GM21528 (cell line): ENCODE results near the gene LXN.

Source experiments
- ATAC-seq: cut with Tn5 transposase; IDR thresholded peaks from one replicate; pipeline ENCODE4 v1.9.1; 2021; ENCODE audit warnings: mild to moderate bottlenecking, moderate library complexity; ENCODE audit not compliant: unreplicated experiment, low FRiP score

Gene LXN

DNA sequence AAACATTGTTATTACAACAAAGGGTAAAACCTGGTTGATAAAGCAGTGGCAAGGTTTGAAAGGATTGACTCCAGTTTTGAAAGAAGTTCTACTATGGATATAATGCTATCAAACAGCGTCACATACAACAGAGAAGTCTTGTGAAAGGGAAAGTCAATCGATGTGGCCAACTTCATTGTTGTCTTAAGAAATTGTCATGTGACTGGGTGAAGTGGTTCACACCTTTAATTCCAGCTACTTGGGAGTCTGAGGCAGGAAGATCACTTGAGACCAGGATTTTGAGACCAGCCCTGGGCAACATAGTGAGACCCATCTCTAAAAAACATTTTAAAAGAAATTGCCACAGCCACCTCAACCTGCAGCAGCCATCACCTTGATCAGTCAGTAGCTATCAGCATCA lies 6.2 kb upstream of the LXN start:
- no peak for ATAC-seq

DNA sequence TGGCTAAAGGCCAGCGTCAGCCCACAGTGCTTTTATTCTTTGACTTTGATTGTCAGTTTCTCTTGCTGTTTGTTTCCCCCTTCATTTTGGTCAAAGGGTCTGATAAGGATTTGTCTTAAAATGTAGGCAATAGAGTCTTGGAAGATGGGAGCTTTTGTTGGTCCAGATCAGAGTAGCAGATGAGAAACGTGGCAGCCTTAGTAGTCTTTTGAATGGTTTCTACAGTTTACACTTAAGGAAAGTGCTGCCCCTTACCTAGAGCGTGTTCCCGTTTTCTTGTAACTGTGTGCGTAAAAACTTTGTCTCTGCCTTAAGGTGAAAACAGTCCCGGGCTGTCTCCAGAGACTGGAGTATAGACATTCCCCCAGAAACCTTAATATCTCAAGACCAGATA lies 630 bp downstream of the LXN start:
- ATAC-seq = no peak

DNA sequence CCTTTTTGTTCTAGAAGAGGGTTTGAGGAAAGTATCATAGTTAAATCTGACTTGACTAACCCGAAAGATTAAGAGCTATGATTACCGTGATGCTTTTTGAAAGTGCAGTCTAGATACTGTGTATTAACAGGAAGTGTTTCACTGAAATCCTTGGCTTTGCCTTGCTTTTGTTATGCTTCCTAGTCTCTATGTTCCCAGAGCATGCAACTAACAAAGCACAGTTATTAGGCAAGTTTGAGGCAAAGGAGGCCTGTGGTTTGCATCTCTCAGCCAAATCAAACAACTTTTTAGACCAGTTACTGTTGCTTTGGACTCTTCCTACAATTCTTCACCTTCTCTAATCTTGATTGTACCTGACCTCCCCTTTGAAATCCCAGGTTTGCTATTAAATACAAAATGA lies 3.9 kb downstream of the LXN start:
- no peak for ATAC-seq

GRCh38 chr3:158666416-158666815 lies 6.0 kb downstream of the LXN start:
- no peak for ATAC-seq

DNA sequence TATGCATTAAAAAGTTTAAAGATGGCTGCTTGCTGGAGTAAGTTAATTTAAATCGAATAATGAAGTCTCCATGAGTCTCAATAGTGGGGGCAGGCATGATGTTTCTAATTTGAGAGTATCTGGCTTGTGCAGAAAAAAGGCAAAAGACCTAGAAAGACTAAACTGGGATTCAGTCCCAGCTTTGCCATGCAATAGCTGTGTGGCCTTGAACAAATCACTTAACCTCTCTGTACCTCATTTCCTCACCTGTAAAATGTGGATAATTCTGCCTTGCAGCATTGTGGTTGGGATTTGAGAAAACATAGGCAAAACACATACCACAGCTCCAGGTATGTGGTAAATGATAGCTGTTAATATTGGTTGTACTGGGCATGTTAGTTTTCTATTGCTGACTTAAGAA lies 8.6 kb downstream of the LXN start:
- ATAC-seq = no peak

DNA sequence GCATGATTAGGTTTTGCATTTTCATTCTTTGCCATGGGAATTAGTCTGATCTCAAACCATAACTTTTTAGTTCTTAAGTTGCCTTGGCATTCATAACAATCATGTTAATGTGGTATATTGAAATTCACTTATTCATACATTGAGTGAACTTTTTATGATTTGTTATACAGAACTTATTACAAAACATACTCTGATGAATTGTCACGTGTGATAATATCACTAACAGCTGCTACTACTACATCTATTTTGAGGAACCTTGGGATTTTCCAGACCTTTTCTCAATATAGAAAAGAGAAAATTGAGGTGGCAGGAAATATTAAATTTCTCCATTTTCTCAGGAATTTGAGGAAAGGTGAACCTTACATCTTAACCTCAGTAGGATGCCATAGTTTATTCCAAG lies 9.2 kb downstream of the LXN start:
- ATAC-seq = no peak

DNA sequence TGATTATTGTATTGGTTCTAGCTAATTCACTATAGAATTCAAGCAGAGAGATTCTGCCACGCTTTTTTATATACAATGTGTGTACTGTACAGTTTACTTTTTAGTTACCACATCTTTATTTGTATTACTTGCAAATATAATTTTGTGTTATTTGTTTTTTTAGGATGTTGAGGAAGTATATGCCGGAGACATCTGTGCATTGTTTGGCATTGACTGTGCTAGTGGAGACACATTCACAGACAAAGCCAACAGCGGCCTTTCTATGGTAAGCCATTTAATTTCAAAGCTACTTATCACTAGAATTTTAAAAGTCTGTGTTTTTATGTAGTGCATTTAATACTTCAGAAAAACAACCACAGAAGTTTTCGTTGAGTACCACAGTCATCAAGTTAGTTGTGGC lies 11.7 kb downstream of the LXN start:
- ATAC-seq = no peak

- ATAC-seq = peak; percentile 93
Measured at GRCh38 chr3:158659454-158660237, 12.8 kb downstream of the LXN start.

DNA sequence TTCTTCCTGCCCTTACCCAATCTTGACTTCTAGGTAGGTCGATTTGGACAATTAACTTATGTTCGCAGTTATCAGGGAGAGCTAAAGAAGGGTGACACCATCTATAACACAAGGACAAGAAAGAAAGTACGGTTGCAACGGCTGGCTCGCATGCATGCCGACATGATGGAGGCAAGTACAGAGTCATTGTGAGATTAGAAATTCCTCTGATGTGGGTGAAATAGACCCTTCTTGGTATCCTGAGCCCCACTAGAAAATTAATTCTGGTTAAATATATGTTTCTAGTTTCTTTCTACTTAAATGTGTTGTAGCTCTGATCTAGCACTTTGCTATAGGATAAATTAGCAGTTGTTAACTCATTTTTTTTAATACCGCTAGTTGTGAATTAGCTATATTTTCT lies 13.6 kb downstream of the LXN start:
- no peak for ATAC-seq

- no peak for ATAC-seq
Measured at GRCh38 chr3:158652463-158652862, 20.0 kb downstream of the LXN start.

- ATAC-seq = no peak
Measured at GRCh38 chr3:158651192-158651591, 21.3 kb downstream of the LXN start.

DNA sequence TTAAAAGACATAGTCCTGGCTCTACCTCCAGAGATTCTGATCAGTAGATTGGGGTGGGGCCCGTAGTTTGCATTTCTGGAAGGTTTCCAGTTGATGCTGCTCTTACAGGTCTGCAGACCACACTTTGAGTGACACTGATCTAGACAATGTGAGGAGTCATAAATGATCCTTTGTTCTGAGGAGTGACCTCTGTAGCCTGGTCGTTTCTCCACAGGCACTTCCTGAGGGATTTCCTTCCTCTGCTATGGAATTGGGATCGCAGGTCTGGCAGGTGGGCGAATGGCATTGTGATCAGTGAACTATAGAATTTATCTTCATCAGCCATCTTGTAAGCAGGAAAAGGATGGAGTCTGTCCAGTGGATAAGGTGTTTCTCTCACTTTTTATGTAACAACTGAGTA lies 22.7 kb downstream of the LXN start:
- no peak for ATAC-seq

DNA sequence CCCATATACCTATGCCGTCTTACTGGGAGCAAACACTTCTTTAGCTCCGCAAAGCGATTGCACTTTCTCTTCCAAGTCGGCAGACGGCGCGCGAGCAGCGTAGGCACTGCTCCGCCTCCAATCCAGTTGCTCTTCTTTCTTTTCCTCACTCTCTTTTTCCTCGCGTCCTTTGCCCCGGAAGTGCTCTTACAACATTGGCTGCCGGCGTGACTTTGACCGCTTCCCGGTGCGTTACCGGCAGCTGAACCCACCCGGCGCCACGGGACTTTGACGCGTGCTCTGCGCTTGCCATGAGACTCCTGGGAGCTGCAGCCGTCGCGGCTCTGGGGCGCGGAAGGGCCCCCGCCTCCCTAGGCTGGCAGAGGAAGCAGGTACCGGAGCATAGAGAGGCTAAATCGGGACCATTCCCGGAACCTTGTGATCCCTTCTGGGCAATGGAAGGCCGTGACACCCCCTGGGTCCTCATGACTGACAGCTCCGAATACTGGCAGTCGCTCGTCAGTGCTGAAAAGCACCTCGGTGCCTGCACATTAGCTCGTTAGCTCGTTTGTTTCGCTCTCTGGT lies 28.0 kb downstream of the LXN start, which contains the start of gene GFM1:
GFM1 (plus strand) TSS at position 183 of the 564 bp plus-strand sequence; CDS start at position 291, 108 bp downstream.
- ATAC-seq = peak; percentile 99

DNA sequence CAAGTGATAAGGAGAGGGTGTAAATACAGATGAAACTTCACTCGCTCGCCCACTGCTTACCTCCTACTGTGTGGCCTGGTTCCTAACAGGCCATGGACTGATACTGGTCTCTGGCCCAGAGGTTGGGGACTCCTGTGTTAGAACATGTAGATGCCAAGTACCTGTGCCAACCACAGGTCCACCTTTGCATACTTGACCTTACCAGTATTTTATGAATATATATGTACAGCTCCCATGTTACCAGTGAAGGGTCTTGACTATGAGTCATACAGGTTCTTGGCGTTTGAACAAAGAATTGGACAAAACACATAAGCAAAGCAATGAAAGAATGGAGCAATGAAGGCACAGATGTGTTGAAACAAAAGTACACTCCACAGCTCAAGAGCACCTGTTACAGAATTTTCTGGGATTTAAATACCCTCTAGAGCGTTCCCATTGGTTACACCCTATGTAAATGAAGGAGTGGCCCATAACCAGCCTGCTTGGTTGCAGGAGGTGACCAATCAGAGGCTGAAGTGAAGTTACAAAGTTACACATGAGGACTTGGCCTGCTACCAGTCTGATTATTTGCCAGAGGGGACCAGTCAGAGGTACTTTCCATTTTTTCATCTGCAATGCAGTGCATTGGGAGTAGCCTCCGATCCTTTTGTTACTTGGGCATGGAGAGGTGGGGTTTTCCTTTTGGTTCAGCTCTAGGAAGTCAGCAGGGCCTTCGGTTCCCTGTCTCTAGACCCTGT lies 29.8 kb downstream of the LXN start:
- no peak for ATAC-seq

GRCh38 chr3:158642005-158642404 lies 30.4 kb downstream of the LXN start:
- ATAC-seq = no peak

DNA sequence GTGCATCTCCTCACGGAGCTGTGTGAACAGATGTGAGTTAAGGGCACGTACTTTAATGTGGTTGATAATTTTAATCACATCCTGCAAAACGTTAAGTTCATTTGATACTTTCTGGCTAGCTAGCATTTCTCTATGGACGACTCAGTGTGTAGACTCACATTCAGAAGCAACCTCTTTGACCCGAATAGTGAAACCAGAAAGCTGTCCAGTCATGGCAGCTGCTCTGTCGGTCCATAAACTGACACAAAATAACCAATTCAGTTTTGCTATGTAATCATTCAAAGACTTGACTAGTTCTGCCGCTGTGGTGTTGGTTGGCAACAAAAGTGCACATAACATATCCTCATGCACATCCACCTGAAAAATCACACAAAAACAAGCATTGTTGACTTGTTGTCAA lies 31.8 kb downstream of the LXN start:
- no peak for ATAC-seq

DNA sequence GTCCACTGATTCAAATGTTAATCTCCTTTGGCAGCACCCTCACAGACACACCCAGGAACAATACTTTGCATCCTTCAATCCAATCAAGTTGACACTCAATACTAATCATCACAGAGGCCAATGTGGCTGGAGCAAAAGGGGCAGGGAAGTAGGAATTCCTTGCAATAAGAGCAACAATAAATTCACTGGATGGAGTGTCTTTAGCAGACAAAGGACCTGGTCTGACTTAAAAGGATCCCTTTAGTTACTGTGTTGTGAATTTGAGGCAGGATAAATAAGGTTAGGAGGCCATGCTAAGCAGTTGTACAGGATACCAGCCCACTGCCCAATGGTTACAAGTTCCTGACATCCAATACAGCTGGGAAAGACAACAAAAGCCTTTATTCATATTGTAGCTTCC lies 40.5 kb downstream of the LXN start:
- ATAC-seq = no peak

- no peak for ATAC-seq
Measured at GRCh38 chr3:158625881-158626280, 46.6 kb downstream of the LXN start.

DNA sequence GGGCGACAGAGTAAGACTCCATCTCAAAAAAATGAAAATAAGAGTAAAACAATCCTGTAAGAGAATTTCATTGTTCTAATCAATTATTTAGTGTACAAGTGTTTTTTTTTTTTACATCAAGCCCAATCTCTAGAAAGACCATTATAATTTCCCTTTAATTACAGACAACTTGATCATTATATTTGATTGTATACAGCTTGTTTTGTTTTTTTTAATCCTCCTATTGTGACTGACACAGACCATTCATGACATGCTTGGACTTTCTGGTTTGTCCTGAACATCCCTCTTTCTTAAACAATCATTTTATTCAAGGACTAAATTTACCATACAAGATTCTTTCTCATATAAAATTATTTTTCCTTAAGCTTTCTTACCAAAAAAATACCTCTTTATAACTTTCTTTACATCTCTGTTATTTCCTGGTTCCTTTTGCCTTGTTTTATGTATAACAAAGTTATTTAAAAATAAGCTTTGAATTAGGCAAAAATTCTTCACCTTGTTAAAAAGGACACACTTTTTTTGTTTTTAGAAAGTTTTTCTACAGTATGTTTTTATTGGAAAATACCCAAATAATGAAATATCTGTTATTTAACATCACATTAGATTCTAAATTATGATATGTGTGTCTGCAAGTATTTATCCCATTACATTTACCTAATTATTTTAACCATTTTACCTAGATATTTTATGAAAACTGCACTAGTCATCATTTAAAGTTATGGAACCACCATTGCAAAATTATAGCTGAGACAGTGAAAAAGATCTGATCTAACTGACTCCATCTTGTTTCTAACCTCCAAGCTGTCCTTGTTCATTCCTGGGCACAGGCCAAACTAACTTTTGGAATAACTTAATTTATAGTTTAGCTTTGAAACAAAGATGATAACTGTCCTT lies 54.2 kb downstream of the LXN start:
- no peak for ATAC-seq
